KOPT-K1 (cell line): Measurements from ENCODE around the gene AADACL4.
"Not testable (repeated sequence)": the region's sequence is repeated elsewhere in the genome, so short reads cannot be mapped to it uniquely, and the experiment has no call there.

Experiments
- H3K27ac ChIP-seq: fragments of 200-600 bp; sonication (generic); 2 replicates; pipeline ENCODE4 v1.5.1; 2016; ENCODE audit warnings: antibody characterized with exemption, mild to moderate bottlenecking, low read depth, low read length; ENCODE audit not compliant: poor library complexity, severe bottlenecking
- H3K36me3 ChIP-seq: fragments of 200-600 bp; sonication (generic); 2 replicates; pipeline ENCODE4 v1.5.1; 2017; ENCODE audit warnings: antibody characterized with exemption, mild to moderate bottlenecking, low read length, moderate library complexity; ENCODE audit not compliant: insufficient read depth
- H3K9me3 ChIP-seq: fragments of 200-600 bp; sonication (generic); 2 replicates; pipeline ENCODE4 v1.5.1; 2017; ENCODE audit warnings: antibody characterized with exemption, low read length, mild to moderate bottlenecking; ENCODE audit not compliant: insufficient read depth, poor library complexity, severe bottlenecking

AADACL4 gene

GRCh38 chr1:12657060-12657884 is 13.4 kb downstream of the AADACL4 start:
- no peaks in the 10 kb centered on the region for H3K9me3 ChIP-seq
- no peaks in the 10 kb centered on the region for H3K36me3 ChIP-seq
- no peak overlapping the region for H3K27ac ChIP-seq

GRCh38 chr1:12657885-12658512 is 14.1 kb downstream of the AADACL4 start:
- H3K27ac ChIP-seq, H3K36me3 ChIP-seq, H3K9me3 ChIP-seq: not testable (repeated sequence)

DNA sequence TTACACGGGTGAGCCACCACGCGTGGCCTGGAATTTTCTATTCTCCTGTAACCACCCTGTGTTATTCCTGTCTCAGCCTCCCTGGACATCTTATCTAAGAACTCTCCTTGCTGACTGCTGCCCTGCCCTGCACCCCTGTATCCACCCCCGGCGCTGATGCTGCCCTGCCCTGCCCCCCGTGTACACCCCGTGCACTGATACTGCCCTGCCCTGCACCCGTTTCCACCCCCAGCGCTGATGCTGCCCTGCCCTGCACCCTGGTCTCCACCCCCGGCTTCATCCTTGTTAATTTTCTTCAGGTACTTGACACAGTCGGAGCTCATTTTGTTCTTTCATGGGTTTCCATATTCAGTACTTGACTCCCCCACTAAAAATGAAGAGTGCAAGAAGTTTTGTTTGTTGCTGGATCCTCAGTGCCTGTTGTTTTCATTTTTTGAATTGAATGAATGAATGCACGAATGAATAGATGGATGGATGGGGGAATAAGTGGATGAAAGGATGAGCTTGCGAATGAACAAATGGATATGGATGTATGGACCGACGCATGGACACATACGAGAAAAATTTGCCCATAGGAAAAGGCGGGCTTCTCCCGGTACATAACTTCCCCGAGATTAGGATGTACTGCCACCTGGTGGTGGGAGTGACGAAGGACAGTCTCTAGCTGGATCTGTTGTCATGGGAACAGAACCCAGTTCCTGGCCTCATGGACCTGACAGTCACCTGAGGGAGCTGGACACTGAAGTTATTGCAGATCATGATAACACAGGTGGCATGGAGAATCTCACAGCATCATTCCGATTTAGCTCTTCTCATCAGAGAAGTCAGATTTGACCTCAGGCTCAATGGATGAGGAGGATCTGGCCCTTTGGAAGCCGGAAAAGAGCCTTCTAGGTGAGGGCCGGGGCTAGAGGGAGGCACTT is 14.9 kb downstream of the AADACL4 start:
- no peaks in the 10 kb centered on the region for H3K36me3 ChIP-seq
- no peak overlapping the region for H3K27ac ChIP-seq

DNA sequence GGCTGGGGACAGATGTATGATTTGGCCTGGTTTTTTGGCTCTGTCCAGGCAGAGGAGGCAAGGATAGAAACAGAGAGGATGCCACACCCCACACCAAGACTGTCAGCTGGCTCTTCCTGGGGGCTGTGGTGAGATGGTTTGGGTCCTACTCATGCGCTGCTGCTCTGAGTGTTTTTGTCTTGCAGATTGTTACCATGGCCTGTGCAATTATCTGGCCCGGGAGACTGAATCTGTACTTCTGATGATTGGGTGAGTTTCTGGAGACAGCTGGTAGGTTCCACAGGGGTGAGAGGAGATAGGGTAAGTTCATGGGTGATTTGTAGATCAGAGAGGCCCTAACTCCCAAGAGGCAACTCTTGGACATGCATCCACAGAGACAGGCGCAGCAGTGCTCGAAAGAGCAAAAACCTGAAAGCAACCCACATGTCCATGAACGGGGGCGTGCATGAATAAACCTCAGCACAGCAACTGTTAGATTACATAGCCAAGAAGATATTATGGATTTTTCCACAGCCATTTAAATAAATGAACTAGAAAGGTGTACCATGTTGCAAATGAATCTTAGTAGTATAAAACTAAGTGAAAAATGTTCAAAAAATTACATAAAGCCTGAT is 17.8 kb downstream of the AADACL4 start:
- H3K36me3 ChIP-seq, result no peaks in the 10 kb centered on the region
- H3K9me3 ChIP-seq, result peaks cover 10% of the 10 kb centered on the region
- H3K27ac ChIP-seq, result no peak overlapping the region

More for the DNA sequence above, 14.9 kb downstream of the AADACL4 start:
- peaks cover 8% of the 10 kb centered on the region for H3K9me3 ChIP-seq

DNA sequence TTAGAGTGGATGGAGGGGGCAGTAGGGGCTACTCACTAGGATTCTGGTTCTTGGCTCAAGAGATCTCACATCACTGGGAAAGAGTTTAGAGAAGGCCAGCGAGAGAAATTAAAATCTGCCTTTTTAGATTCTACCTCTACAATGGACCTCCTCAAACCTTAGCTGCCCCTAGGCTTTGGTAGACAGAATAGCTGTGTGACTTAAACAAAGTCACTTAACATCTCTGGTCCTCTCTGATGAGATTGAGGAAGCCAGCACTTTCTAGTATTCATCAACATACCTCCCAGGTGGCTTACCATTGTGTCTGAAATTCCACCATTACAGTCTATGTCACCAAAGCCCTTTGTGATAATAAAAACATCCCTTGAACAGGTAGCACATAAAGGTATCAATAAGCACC is 18.7 kb downstream of the AADACL4 start:
- Histone ChIP-seq H3K9me3 (peaks cover 10% of the 10 kb centered on the region), H3K27ac (no peak overlapping the region), H3K36me3 (no peaks in the 10 kb centered on the region)

DNA sequence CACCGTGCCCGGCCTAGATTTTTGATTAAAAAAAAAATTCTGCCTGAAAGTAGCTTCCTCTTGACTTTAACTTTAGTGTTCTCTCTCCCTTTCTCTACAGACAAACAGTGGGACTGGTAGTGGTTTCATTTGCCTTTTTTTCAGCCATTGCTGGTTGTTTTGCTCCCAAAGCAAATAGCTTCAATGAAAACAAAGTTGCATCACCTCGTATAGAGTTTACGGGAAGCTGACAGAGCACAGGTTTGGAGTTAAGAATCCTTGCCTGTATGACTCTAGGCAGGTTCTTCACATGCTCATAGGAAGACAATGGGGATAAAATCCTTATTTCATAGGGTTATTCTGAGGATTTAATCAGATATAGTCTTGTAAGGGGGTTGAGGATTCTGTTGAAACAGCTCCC is 21.6 kb downstream of the AADACL4 start:
- H3K36me3 ChIP-seq, result no peaks in the 10 kb centered on the region
- H3K9me3 ChIP-seq, result peaks cover 20% of the 10 kb centered on the region
- H3K27ac ChIP-seq, result no peak overlapping the region

DNA sequence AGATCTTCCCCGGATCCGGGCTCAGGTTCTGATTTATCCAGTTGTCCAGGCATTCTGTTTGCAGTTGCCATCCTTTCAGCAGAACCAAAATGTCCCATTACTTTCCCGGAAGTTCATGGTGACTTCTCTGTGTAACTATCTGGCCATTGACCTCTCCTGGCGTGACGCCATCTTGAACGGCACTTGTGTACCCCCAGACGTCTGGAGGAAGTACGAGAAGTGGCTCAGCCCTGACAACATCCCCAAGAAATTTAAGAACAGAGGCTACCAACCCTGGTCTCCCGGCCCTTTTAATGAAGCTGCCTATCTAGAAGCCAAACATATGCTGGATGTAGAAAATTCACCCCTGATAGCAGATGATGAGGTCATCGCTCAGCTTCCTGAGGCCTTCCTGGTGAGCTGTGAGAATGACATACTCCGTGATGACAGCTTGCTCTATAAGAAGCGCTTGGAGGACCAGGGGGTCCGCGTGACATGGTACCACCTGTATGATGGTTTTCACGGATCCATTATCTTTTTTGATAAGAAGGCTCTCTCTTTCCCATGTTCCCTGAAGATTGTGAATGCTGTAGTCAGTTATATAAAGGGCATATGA is 22.4 kb downstream of the AADACL4 start:
- Histone ChIP-seq H3K9me3 (peaks cover 20% of the 10 kb centered on the region), H3K36me3 (no peaks in the 10 kb centered on the region), H3K27ac (no peak overlapping the region)

- Histone ChIP-seq H3K36me3 (no peaks in the 10 kb centered on the region), H3K9me3 (peaks cover 10% of the 10 kb centered on the region), H3K27ac (no peak overlapping the region)
Observed at GRCh38 chr1:12669529-12670068, 25.7 kb downstream of the AADACL4 start.

- no peak overlapping the region for H3K27ac ChIP-seq
- H3K9me3 ChIP-seq, result peaks cover 6% of the 10 kb centered on the region
- no peaks in the 10 kb centered on the region for H3K36me3 ChIP-seq
Observed at GRCh38 chr1:12674358-12674757, 30.5 kb downstream of the AADACL4 start.

DNA sequence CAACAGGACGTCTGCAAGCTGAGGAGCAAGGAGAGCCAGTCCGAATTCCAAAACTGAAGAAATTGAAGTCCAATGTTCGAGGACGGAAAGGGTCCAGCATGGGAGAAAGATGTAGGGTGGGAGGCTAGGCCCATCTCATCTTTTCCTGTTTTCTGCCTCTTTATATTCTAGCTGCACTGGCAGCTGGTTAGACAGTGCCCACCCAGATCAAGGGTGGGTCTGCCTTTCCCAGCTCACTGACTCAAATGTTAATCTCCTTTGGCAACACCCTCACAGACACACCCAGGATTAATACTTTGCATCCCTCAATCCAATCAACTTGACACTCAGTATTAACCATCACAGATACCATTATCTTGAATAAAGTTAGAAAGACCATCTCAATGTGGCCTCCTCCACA is 32.2 kb downstream of the AADACL4 start:
- not testable (repeated sequence) for H3K27ac ChIP-seq, H3K9me3 ChIP-seq, H3K36me3 ChIP-seq

DNA sequence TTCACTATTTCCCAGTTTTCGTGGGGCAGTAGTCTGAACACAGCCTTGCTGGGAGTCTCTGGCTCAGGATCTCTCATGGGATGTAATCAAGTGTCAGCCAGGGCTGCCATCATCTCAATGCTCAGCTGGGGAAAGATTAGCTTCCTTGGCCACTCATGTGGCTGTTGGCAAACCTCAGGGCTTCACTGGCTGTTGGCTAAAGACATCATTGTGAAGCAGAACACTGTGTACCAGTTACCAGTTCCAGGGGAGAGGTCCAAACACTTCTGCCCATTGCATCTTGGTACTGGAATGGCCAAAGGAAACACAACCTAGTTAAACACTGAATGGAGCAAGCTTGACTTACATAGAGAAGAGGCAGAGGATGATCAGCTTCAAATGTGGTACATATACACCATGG is 33.7 kb downstream of the AADACL4 start:
- Histone ChIP-seq H3K27ac (no peak overlapping the region), H3K36me3 (no peaks in the 10 kb centered on the region), H3K9me3 (peaks cover 6% of the 10 kb centered on the region)

- Histone ChIP-seq H3K36me3 (no peaks in the 10 kb centered on the region), H3K27ac (no peak overlapping the region), H3K9me3 (peaks cover 6% of the 10 kb centered on the region)
Observed at GRCh38 chr1:12678350-12678749, 34.5 kb downstream of the AADACL4 start.

- Histone ChIP-seq H3K27ac (no peak overlapping the region), H3K9me3 (peaks cover 6% of the 10 kb centered on the region), H3K36me3 (no peaks in the 10 kb centered on the region)
Observed at GRCh38 chr1:12678820-12679219, 34.9 kb downstream of the AADACL4 start.

- Histone ChIP-seq H3K9me3 (no peaks in the 10 kb centered on the region), H3K27ac (no peak overlapping the region), H3K36me3 (no peaks in the 10 kb centered on the region)
Observed at GRCh38 chr1:12690156-12690555, 46.3 kb downstream of the AADACL4 start.
